ENCODE data around the gene PIEZO2.
"Not testable (repeated sequence)": the region's sequence is repeated elsewhere in the genome, so short reads cannot be mapped to it uniquely, and the experiment has no call there.

DNA sequence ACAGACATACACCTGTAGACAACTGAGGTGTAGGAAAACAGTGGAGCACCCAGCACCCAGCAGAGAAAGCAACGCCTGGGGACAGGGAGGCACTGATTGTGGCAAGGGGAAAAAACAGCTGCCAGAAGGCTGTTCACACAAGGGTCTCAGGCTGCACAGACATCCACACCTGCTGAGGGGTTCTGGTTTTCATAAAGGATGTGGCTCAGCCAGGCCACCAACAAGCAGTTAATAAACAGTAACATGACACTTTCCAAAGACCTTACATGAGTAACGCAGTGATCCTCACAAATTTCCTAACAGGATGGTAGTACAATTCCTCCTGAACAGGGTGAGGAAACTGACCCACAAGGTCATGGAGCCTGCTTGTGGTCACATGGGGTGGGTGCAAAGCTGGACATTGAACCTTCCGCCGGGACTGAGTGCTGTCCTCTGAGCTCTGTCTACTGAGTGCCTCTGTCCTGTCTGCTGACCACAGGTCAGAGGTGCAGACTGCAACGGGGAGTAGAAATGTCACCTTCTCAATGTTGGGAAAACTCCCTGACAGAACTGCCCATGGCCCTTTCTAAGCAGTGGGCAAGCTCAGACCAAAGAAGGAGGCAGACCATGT is 506.3 kb downstream of the PIEZO2 start:
- TF ChIP-seq ZNF274 (IDR thresholded peaks at IDR 0.05; ENCODE audit: low read depth, low read length); YY1 (IDR thresholded peaks at IDR 0.05; ENCODE audit: insufficient read depth, insufficient read length); SUZ12 (IDR thresholded peaks at IDR 0.05; ENCODE audit: extremely low read depth, insufficient read depth, insufficient read length): not testable (repeated sequence)

Data from NT2/D1 (cell line).